GM21723 (cell line): Measurements from ENCODE around the gene DDIT3.

Source experiments
- ATAC-seq: cut with Tn5 transposase; IDR thresholded peaks from one replicate; pipeline ENCODE4 v1.9.1; 2021; ENCODE audit warnings: mild to moderate bottlenecking, moderate library complexity; ENCODE audit not compliant: unreplicated experiment

Gene DDIT3

DNA sequence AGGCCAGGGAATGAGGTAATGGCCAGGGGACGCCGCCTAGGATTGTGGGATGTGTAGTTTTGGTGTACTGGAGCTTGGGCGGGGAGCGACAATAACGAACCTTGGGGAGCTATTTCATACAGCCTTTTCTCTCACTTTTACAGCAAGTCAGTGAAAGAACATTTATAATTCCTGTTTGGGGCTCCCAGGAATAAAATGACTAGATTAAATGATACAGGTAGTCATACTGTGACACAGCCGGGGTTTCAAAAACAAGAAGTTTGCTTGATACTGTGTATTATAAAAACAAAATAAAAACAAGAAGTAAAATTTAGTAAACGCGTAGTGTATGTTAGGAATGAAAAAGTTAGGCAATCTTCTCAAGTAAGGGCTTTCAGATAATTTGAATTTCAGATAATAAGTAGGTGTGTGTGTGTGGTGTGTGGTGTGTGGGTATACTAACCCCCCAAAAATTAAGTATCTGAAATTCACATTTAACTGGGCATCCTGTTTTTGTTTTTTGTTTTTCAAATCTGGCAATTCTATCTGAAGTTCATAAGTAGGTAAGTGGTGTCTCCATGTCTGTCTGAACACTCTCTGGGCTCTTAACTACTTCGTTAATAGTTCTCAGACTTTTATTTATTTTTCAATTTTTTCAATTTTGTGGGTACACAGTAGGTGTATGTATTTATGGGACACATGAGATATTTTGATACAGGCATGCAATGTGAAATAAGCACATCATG lies 27.1 kb upstream of the DDIT3 start:
- no peak for ATAC-seq

GRCh38 chr12:57546438-57547287 lies 26.3 kb upstream of the DDIT3 start, which contains the start of gene DCTN2:
TSS of gene DCTN2 (minus strand) at chr12:57547192. CDS start at chr12:57547063, 129 bp downstream.
- ATAC-seq, result peak; percentile 99

GRCh38 chr12:57545809-57546437 lies 25.6 kb upstream of the DDIT3 start:
- no peak for ATAC-seq

DNA sequence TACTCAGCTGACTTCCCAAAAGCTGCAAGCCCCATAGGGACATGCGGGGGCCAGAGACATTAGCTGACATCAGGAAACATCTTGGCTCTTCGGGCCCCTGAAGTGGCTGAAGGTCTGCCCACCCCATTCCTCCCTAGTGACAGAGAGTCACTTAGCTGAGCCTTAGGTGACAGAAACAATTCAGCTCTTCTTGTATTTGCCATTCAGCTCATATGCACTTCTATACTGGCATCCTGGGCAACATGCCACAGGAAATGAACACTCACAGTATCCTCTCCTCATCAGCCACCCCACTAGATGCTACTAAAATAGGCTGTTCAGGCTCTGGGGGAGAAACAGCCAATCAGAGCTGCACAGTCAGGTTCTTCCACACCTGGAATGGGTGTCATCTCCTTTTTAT lies 23.3 kb upstream of the DDIT3 start:
- ATAC-seq, result no peak

DNA sequence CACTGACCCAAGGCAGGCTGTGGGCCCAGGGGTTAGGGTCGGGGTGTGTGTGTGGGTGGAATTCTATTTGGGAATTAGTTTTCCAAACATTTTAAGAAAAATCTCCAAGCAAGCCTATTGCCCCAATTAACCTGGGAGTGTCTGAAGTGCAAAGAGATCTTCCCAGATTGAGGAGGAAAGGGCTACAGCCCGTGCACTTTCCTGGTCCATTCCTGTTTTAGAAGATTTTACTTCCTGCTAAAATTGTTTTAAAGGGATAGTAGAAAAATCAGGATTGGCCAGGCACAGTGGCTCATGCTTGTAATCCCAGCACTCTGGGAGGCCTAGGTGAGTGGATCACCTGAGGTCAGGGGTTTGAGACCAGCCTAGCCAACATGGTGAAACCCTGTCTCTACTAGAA lies 21.4 kb upstream of the DDIT3 start:
- no peak for ATAC-seq

DNA sequence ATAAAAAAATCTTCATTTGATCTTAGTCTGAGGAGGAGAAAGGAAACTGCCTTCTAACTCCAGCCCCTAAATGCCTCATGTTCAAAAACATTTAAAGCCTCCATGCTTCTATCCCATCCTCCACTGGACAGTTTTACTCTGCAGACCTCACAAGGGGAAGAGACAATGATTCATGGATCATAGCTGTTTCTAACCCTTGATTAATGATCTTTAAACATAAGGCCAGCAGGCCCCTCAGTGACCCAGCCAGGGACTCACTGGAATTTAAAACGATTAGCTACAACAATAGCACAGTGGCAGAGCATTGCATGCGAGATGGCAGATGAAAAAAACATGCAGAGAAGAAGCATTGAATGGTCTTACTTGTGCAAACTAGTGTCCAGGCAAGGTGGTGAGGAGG lies 20.7 kb upstream of the DDIT3 start:
- no peak for ATAC-seq

DNA sequence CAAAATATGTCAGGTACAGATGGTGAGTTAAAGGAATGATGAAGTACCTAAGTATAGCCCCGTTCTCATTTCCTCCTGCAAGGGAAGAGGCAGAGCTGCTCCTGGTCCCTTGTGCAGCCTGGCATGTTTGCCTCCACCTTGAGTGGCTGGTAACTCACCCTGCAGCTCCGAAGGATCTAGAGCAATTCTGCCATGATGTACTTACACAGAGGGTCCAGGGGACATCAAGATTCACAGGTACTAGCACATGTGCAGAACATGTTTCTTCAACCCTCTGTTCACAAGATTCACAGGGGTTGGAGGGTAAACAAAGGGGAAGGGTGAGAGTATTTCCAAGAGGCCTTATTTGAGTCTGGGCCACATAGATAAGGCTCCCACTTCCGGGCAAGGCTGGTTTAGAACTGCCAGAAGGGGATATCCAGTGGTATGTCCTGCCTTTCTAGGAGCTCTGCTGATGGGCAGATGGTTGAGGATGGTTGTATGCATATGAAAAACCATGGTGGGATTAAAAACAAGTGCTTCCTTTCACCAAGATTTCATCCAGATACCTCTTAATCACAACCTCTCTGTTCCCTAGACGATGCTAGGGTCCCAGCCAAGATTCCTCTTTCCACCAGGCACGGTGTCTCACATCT lies 18.9 kb upstream of the DDIT3 start:
- ATAC-seq, result no peak

DNA sequence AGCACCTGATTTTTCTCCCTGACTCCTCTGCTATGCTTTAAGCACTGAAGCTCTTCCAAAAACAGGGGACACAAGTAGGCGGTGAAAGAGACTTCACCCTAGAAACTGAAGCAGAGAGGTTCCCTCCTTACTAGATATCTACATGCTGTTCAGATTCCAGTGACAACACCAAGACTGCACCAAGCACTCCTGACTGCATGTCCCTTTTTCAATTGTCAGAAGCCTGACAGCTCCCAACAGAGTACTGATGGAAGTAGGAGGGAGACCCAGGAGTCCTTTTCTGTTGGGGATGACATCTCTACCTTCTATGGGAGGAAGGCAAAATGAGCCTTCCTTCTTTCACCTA lies 16.3 kb upstream of the DDIT3 start:
- no peak for ATAC-seq

GRCh38 chr12:57535764-57536596 lies 15.7 kb upstream of the DDIT3 start:
- no peak for ATAC-seq

- ATAC-seq, result no peak
Observed at GRCh38 chr12:57534991-57535543, 14.8 kb upstream of the DDIT3 start.

DNA sequence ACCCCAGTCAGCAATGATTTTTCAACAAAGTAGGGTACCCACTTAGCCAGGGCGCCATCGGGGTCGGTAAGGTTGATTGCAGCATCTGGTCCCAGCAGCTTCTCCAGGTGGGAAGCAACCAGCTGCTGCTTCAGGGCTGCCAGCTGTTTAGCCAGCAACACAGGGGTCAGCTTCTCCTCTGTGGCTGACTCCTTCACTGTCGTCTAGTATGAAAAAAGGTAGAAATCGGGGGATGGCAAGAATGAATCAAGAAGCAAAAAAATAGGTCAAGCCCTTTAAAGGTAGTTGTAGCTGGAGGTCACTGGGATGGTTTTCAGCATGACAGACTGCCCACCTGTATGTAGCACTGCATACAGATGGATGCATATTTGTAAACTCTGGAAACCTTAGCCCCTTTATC lies 13.9 kb upstream of the DDIT3 start:
- ATAC-seq, result no peak

GRCh38 chr12:57533108-57533507 lies 12.8 kb upstream of the DDIT3 start:
- ATAC-seq, result no peak

- no peak for ATAC-seq
Observed at GRCh38 chr12:57531836-57532235, 11.5 kb upstream of the DDIT3 start.

GRCh38 chr12:57530396-57531142 lies 10.3 kb upstream of the DDIT3 start:
- ATAC-seq, result no peak

GRCh38 chr12:57529831-57530230 lies 9.5 kb upstream of the DDIT3 start:
- no peak for ATAC-seq

GRCh38 chr12:57528831-57529555 lies 8.7 kb upstream of the DDIT3 start:
- ATAC-seq, result no peak

DNA sequence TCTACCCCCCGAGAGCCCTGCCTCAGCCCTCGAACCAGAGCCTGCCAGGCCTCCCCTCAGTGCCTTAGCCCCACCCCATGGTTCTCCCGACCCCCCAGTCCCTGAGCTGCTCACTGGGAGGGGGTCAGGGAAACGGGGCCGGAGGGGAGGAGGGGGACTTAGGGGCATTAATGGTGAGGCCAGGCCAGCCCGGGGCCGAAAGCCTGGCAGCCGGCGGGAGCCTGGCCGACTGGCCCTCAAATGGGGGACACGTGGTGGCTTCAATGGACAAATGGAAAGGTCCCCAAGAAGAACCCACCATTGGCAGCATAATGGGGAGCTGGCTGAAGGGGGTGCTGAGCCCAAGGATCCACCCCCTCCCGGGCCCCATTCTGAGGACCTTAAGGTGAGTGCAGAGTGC lies 7.9 kb upstream of the DDIT3 start:
- ATAC-seq, result no peak

DNA sequence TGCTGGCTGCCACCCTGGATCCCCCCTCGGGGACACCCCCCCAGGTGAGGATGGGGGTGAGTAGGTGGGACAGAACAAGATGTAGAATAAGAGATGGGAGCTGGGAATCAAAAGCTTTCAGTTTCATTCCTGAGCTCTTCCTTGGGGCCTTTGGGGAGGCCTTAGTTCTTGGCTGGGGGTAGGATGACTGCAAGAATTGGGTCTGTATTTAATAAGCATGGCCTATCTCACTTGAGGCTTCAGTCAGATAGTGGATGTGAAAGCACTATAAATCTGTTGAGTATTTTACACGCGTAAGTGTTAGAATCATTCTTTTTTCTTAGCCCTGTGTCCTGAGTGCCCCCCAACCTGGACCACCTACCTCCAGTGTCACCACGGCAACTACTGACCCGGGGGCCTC lies 6.9 kb upstream of the DDIT3 start:
- no peak for ATAC-seq
